Superior temporal gyrus (tissue), 1 donor: ENCODE data around the gene NBPF20.
"Not testable (repeated sequence)": the region's sequence is repeated elsewhere in the genome, so short reads cannot be mapped to it uniquely, and the experiment has no call there.

Source experiments
- DNase-seq: peaks from one replicate; pipeline ENCODE4 v3.0.0-alpha.2; 2016; ENCODE audit errors: extremely low spot score

Gene NBPF20

GRCh38 chr1:145425436-145426029, at the start of gene NBPF20:
Gene NBPF20, minus strand, starts transcription at chr1:145425603. Its CDS starts 20,331 bp downstream, at chr1:145405272.
- peak; percentile 80 for DNase-seq

GRCh38 chr1:145474837-145475368, 49.5 kb upstream of the NBPF20 start:
- DNase-seq: not testable (repeated sequence)

- not testable (repeated sequence) for DNase-seq
Measured at GRCh38 chr1:145472731-145473130, 47.3 kb upstream of the NBPF20 start.

GRCh38 chr1:145471365-145471764, 46.0 kb upstream of the NBPF20 start:
- not testable (repeated sequence) for DNase-seq

GRCh38 chr1:145465405-145466144, 40.2 kb upstream of the NBPF20 start:
- DNase-seq: peak; percentile 32

- not testable (repeated sequence) for DNase-seq
Measured at GRCh38 chr1:145464708-145465336, 39.4 kb upstream of the NBPF20 start.

- not testable (repeated sequence) for DNase-seq
Measured at GRCh38 chr1:145464017-145464416, 38.6 kb upstream of the NBPF20 start.

GRCh38 chr1:145460684-145461083, 35.3 kb upstream of the NBPF20 start:
- DNase-seq: not testable (repeated sequence)

GRCh38 chr1:145460048-145460447, 34.6 kb upstream of the NBPF20 start:
- DNase-seq: not testable (repeated sequence)

GRCh38 chr1:145459591-145459990, 34.2 kb upstream of the NBPF20 start:
- DNase-seq: not testable (repeated sequence)

- not testable (repeated sequence) for DNase-seq
Measured at GRCh38 chr1:145459063-145459462, 33.7 kb upstream of the NBPF20 start.

- not testable (repeated sequence) for DNase-seq
Measured at GRCh38 chr1:145454824-145455177, 29.4 kb upstream of the NBPF20 start.

GRCh38 chr1:145453873-145454823, 28.7 kb upstream of the NBPF20 start:
- DNase-seq: not testable (repeated sequence)

GRCh38 chr1:145452506-145452905, 27.1 kb upstream of the NBPF20 start:
- DNase-seq: not testable (repeated sequence)

GRCh38 chr1:145451914-145452313, 26.5 kb upstream of the NBPF20 start:
- not testable (repeated sequence) for DNase-seq

GRCh38 chr1:145445219-145445618, 19.8 kb upstream of the NBPF20 start:
- DNase-seq: not testable (repeated sequence)

- DNase-seq: not testable (repeated sequence)
Measured at GRCh38 chr1:145442340-145442739, 16.9 kb upstream of the NBPF20 start.

GRCh38 chr1:145431363-145432256, 6.2 kb upstream of the NBPF20 start:
- not testable (repeated sequence) for DNase-seq

- DNase-seq: not testable (repeated sequence)
Measured at GRCh38 chr1:145430830-145431229, 5.4 kb upstream of the NBPF20 start.

- DNase-seq: not testable (repeated sequence)
Measured at GRCh38 chr1:145429329-145429728, 3.9 kb upstream of the NBPF20 start.
